GM19238 (cell line): ENCODE results near the gene GLYR1.
"Not testable (repeated sequence)": the region's sequence is repeated elsewhere in the genome, so short reads cannot be mapped to it uniquely, and the experiment has no call there.

ENCODE experiments used
- DNase-seq: peaks from one replicate; pipeline ENCODE4 v3.0.0; 2011; ENCODE audit warnings: low spot score; ENCODE audit not compliant: insufficient read length

GLYR1 gene

DNA sequence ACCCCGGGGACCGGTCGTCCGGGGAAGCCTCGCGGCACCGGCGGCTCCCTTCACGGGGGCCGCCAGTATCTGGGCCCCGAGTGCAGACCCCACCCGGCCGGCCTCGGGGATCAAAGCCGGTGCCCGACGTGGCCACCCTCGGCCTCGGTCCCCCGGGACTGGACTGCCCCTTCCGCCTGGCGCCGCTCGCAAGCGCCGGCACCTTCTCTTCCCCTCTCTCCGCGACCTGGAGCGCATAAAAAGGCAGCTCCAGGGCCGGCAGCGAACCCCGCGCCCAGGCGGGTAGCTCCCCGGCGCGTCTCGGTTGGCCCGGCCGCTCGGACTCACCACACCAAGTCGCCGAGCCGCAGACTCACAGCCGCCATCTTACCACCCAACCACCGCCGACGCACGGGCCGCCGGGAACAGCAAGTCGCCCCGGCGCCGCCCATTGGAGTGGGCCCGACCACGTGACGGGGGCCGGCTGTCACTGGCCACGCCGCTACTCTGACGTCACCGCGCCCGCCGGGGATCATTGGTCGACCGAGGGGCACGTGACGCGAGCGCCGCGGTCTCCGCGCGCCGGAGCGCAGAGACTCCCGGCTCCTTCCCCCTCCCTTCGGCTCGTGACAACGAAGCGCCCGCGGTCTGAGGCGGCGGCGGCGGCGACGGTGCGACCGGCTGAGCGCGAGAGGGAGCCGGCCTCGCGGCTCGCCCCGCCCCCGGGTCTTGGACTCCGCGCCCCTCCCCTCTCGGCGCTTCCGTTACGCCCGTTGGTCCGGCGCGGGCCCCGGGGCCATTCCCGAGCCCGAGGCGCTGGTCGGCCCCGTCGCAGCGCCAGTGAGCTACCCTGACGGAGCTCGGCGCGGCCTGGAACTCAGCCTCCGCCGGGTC is at the start of gene GLYR1, which contains the start of gene UBN1:
GLYR1 (minus strand) TSS at position 388 of the 873 bp plus-strand sequence; CDS start at position 365, 23 bp downstream.
UBN1 (plus strand) TSS at position 581 of the 873 bp plus-strand sequence. CDS start 5,437 bp downstream, outside the sequence.
- peak; percentile 97 for DNase-seq

DNA sequence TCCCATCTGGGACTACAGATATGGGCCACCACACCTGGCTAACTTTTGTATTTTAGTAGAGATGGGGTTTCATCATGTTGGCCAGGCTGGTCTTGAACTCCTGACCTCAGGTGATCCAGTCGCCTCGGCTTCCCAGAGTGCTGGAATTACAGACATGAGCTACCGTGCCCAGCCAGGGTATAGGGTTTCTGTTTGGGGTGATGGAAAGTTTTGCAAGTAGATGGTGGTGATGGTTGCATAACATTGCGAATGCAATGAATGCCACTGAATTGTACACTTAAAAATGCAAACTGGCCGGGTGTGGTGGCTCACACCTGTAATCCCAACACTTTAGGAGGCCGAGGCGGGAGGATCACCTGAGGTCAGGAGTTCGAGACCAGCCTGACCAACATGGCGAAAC is 49.7 kb upstream of the GLYR1 start:
- not testable (repeated sequence) for DNase-seq

DNA sequence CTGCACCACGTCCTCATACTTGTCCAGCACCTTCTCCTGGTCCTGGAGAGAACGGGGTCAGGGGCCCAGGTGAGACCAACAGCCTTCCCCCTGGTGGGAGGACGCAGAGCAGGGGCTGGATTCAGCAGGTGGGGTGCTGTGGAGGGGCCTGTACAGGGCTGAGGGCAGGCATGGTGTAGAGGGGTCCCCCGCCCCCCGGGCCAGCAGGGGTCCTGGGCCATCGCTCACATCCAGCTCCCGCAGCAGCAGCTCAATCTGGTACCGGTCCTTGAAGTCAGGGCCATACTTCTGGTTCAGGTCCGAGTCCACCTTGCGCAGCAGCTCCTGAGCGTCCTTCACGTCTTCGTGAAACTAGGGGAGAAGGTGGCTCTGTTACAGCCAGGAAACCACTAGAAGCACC is 48.3 kb upstream of the GLYR1 start:
- no peak for DNase-seq

DNA sequence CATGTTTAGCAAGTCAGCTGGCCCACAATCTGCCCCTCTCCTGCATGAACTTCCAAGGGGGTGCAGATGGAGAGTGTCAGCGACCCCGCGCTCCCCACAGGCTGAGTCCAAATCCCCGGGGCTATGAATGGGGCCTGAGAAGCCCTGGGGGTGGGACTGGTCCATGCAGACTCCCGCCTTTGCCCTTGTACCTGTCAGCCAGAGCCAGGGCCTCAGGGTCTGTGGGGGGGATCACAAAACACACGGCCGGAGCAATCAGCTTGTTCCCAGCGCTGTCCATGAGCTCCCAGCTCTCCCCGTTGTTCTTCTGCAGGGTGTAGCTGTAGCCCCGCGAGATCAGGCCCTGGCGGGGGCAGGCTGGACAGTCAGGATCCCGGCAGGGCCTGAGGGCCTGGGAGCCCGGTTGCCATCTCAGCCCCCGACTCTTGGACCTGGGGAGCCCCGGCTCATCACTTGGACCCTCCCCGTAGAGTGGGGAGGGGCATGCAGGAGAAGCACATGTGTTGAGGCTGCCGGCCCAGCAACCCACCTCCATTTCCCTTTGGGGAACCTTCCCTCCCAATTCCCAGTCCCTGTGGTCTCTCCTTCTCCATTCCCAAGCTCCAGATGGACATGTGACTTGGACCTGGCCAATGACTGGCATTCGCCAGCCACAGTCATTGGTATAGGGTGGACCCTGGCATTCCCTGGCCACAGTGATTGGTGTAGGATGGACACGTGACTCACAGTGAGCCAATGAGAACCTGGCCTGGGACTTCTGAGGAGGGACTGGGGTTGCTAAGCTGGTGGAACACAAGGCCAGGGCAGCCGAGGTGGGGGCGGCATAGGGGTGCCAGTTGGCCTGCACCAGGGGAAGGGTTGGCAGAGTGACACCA is 47.4 kb upstream of the GLYR1 start:
- DNase-seq: no peak

DNA sequence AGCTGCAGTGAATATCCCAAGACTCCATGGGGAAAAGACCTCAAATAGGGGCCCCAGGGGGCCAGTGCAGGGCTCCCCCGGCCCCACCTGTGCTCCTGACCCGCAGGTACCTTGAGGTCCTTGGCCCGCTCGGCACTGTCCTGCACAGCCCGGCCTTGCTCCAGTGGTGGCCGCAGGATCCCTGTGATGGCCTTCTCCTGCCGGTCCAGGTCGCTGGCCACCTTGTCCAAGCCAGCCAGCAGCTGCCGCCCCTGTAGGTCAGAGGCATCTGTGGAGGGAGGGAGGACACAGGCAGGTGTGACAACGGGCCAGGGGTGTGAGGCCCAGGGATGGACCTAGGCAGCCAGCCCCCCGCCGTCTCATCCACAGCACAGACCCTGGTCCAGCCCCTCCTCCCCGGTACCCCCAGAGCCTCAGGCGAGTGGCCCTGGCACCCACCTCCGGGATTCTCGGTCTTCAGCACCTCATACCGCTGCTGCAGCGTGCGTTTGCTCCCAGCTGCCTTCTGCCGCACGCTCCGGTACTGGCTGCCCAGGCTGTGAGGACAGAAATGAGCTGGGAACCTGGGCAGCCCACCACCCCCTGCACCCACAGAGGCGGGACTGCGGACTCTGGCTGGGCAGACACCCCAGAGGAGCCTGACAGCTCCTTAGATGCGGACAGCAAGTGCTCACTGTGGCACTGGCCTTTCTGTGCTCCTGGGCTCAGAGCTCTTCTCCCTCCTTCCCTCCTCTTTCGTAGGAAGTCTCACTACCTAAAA is 46.2 kb upstream of the GLYR1 start:
- DNase-seq: no peak

DNA sequence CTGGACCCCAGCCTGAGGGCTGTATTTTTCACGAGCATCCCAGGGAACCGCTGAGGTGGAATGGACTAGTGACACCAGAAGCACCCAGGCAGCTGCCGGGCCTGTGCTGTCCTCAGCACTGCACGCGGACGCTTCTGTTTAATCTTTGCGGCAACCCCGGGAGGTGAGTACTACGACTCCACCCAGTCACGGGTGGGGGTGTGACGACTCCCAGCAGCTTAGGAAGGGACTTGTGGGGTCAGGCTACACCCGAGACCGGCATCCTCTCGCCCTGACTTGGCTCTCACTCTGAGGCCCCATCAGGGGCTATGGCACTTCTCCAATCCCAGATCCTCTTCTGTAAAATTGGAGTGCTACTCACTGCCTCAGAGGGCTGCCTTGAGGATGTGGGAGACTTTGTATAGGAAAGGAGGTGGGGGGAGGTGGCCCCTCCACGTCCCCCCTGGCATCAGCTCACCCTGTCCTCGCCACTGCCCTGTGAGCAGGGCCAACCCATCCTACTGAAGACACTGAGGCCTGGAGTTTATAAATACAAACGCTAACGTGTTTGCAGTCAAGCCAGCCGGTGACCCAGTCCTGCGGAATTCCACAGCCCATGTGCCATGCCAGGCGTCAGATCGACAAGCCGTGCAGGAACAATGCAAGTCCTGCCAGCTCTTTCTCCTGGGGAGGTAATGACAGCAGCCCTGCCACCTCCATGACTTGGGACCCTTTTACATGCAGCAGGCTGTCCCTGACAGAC is 45.4 kb upstream of the GLYR1 start:
- no peak for DNase-seq

DNA sequence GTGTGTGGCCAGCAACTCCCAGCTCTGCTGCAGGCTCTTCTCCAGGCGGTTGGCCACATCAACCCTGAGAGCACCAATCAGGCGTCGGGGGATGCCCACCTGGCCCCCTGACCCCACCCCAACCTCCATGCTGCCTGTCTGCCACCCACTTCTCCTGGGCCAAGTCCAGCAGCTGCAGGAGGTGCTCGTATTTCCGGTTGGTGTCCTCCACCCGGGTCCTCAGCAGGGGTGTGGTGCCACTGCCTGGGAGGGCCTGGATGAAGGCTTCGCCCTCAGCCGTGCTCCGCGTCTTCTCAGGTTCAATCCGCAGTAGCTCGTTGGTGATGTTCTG is 44.8 kb upstream of the GLYR1 start:
- DNase-seq: no peak

DNA sequence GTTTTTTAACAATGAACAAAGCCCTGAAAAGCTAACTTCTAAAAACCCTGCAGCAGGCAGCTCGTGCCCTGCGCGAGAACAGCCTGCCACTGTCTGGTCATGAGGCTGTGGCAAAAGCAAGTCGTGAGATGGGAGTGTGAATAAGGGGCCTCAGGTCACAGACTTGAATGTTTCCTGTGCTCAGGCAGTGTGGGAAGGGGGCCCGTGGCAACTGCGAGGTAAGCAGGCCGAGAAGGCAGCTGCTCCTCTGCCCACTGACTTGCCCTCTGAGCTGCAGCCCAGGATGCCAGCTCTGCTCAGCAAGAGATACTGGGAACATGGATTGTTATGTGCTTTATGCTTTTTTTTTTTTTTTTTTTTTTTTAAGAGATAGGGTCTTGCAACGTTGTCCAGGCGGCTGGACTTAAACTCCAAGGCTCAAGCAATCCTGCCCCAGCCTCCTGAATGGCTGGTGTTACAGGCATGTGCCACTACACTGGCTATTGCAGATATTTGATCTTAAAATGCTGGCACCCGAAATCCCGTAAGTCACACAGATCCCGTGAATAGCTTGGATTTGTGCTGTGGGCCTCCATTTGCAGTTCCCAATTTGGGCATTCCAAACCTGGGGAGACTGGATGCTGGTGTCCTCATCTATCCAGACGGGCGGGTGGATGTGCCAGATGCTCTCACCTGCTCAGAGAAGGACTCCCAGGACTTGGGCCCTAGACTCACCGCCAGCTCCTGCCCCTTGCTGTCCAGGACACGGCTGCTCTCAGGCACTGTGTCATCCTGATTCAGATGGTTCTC is 44.2 kb upstream of the GLYR1 start:
- no peak for DNase-seq

DNA sequence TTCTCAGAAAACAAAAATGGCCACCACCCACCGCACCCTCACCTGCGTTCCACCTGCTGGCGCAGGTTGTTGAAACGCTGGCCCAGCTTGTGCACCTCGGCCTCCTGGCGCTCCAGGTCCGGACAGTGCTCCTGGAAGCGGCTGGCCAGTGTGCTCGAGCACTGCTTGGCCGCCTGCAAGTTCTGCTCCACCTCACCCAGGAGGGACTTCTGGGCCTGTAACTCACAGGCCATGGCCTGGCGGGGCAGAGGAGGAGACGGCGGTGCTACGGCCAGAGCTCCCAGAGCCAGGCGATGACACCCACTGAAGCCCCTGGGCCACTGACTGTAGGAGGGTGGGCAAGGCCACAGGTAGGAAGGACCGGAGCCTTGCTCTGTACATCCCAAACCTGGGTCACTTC is 43.6 kb upstream of the GLYR1 start:
- no peak for DNase-seq

DNA sequence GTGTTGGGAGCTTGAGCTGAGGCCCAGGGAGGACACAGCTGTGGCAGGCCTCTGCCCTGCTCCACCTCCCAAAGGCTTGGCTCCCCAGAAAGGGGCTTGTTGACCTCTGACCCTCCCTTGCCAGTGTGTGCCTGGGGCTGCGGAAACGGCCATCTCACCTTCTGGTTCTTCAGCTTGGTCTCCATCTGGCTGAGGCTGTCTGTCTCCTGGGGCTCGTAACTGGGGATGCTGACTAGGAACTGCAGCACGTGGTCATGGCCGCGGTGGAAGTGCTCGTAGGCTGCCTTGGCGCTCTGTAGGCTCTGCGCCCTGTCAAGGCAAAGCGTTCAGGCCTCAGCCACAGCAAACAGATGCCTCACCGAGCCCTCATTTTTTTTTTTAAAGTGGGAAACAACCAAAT is 42.9 kb upstream of the GLYR1 start:
- DNase-seq: no peak

DNA sequence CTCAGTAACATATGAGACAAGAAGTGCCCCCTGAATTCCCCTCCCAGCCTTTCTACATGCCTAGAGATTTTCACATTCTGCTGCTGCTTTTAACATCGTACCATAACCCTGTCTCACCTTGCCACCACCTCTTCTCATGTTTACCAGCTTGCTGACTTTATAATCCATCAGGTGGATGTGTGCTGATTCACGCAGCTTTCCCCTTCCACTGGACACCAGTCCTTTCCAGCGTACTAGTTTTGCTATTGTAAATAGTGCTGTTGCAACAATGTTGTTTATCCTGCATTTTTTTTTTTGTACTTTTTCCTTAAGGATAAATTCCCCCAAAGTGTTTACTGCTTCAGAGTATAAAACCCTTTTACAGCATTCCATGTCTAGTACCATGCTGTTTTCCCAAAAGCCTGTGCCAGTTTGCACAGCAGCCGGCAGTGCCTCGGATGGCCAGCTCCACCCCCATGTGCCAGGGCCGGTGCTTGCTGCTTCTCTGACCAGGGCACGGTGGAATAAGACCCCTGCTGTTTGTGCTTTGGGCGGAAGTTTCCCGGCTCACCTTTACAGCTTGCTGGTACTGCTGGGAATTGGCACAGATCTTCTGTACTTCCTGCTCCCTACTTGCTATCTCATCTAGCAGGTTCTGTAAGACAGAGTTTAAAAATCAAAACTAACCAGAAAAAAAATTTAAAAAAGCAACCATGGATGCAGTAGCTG is 41.5 kb upstream of the GLYR1 start:
- DNase-seq: no peak

DNA sequence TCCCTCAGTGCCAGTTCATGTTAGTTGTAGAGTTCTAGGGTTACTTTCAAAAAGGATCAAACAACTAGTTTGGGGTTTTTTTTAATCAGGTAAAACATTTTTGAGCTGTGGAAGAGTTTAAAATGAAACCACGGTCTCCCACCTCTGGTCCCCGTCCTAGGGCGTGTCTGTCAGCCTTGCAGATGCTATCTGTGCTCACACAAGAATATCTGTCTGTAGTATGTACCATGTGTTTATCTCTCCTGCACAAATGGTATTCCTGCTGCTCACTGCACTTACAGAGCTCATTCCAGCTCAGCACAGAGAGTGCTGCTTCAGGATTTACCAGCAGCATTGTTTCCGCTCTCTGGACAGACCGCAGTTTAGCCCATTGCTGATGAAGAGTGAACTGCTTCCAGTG is 39.1 kb upstream of the GLYR1 start:
- no peak for DNase-seq

DNA sequence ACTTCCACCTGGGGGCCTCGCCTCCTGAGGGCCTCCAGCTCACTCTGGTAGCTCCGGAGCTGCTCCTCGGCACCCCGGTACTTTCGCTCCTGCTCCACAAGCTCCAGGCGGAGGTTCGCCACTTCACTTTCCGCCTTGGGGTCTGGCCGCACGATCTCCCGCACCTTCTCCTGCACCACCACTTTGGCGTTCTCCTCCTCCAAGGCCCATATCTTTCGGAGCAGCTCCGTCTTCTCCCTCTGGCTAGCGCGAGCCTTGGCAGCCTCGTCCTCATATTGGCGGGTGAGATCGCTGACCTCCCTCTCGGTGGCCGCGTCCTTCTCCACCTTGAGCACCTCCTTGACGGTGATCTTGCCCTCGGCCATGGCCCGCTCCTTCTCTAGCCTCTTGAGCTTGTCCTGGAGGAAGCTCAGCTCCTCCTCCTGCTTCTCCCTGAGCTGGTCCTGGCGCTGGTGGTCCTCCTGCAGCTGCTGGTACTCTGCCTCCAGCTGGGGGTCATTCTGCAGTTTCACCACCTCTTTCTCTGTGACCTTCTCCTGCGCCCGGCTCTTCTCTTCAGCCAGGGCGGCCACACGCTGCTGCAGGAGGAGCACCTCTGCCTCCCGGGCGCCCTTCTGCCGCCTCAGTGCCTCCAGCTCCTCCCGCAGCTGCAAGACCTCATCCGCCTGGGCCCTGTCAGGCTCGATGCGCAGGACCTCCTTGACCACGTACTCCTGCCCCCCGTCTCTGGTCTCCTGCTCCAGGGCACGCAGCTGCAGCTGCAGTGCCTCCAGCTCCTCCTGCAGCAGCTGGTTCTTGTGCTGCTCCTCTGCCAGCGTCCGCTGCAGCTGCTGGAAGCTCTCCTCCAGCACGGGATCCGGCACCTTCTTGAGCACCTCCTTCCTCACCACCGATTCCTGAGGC is 38.1 kb upstream of the GLYR1 start:
- no peak for DNase-seq

DNA sequence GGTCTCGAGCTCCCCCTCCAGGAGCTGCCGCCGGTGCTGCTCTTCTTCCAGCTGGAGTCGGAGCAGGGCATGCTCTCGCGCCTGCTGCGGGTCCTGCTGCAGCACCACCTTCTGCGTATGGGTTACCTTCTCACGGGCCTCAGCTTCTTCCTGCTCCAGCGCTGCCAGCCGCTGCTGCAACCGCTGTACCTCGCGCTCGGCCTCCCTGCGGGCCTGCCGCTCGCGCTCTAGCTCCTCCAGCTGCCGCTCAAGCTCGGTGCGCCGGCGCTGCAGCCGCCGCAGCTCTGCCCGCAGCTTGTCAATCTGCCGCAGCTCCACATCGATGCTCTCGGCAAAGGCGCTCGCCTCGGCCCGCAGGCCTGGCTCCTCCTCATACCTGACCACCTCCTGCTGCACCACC is 37.1 kb upstream of the GLYR1 start:
- DNase-seq: no peak

DNA sequence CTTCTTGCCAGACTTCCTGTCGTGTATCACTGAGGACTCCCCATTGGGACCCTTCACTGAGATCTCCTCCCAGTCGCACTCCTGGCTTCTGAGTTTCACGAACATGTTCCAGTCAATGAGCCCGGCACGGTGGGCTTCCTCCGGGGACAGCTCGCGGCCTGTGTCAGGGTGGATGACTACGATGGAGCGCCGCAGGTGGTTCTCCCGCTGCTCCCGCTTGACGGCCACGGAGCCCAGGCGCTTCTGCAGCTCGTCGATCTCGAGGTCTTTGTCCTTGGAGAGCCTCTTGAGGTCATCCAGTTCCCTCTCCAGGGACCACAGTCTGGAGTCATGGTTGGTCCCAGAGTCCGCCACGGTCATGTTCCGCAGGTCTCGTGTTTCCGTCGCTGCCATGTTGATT is 36.4 kb upstream of the GLYR1 start:
- no peak for DNase-seq

DNA sequence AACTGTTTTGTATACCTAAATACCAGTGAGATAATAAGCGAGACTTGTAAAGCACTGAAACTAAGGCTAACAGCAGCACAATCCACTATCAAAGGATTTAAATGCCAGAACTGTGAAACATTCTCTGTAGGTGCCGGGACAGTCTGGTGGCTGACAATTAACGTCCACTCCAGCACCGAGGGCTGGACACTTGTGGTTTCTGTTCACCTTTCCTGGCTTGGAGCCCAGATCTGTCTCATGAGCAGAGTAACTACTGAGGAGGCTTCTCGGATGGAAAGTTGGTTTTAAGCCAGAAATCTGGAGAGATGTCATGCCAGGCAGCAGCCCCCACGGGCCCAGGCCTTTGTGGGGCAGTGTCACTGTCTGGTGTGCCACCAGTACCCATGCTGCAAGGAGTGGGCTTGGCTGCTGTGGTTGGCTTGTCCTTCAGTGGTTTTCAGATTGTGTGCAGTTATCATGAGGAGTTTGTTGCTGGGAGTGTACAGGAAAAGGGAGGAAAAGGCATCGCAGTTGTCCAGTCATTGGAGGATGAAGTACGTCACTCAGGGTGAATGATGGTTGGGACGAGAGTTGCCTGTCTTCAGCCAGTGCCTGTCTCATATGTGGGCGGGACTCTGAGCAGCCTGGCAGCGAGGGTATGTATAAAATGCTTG is 35.7 kb upstream of the GLYR1 start:
- DNase-seq: no peak

DNA sequence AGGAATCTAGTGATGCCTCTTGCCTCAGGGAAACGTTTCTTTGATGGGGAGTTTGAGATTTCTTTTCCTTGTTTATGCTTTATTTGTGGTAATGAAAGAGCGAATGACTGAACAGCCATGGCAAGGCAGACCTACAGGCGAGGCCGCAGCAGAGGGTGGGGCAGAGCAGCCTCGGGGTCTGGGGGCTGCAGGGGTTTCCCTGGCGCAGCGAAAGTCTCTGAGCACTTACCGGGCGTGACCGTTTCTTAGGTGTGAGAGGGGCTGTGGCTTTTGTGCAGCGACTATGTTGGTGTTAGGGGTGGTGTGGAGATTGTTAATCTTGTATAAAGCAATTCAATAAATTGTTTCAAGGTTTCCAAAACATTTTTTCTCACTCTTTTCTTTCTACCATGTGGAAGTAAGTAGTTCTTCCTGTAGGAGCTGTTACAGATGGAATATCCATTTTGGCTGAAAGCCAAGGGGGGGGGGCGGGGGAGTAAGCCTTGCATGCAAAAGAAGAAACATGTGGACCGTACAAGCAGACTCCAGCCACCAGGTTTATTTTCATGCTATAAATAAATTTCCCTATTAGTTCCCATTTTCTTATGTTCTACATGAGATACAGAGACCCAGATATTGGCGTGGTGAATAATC is 35.0 kb upstream of the GLYR1 start:
- no peak for DNase-seq
